GM21786 (cell line): ENCODE measurements around the gene FZD4.

Experiments used
- ATAC-seq: cut with Tn5 transposase; IDR thresholded peaks from one replicate; pipeline ENCODE4 v1.9.1; 2021; ENCODE audit not compliant: unreplicated experiment

Gene FZD4

GRCh38 chr11:86914865-86915519, 40.2 kb downstream of the FZD4 start:
- ATAC-seq: no peak

GRCh38 chr11:86912238-86912637, 43.0 kb downstream of the FZD4 start:
- no peak for ATAC-seq

- ATAC-seq: no peak
These were observed 44.6 kb downstream of the FZD4 start for GRCh38 chr11:86910592-86910991.

- ATAC-seq: no peak
These were observed 49.0 kb downstream of the FZD4 start for GRCh38 chr11:86906198-86906597.

- no peak for ATAC-seq
These were observed 49.9 kb downstream of the FZD4 start for GRCh38 chr11:86905252-86905651.

GRCh38 chr11:86904001-86904400, 51.2 kb downstream of the FZD4 start:
- no peak for ATAC-seq

DNA sequence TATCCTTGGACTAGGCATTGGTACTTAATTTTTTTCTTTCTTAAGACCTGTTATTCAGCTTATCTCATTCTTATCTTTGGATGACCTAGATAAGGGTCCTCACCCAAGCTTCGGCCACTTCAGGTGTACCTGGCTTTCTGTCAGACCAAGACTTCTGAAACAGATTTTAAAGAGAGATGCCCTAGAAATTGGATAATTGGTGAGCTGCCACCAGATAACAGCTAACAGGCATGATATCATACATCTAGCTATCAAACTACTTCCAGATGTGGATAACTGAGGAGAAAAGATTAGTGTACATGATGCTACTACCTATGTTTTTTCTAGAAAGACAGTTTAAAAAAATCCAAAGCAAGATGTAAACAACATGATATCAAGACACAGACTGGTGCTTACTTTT, 52.9 kb downstream of the FZD4 start:
- no peak for ATAC-seq

DNA sequence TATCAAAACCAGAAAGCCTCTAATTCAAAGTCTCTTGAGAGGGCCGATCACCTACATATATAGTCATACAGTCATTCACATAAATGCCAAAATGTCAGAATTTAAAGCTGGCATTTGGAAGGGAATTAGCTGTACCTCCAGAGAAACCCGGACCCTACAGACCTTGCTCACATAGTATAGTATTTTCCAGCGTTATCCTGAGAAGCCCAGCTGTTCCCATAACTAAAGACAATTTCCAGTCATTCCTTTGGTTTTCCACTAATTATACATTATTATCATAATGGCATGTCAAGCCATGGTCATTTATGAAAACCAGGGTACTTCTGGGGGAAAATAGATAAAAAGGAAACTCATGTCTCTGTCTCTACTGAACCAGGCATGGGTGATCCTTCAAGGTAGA, 53.6 kb downstream of the FZD4 start:
- no peak for ATAC-seq

GRCh38 chr11:86900162-86900561, 55.0 kb downstream of the FZD4 start:
- ATAC-seq: no peak

DNA sequence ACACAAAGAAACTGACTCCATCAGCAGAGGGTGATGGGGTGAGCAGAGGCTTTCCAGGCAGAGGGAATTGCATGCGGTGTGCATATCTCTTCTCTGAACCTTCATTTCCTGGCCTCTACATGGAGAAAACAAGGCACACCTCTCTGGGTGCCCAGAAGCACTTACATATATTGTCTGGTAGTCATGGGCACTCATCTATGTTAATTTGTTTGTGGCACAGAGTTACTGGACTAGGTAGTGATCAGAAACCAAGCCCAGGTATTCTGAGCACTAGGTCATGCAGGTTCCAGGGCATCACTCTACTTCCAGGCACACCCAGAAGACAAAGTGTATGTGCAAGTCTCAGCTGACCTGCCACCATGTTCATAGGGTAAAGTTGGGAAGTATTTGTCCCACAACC, 56.5 kb downstream of the FZD4 start:
- no peak for ATAC-seq

- no peak for ATAC-seq
These were observed 58.8 kb downstream of the FZD4 start for GRCh38 chr11:86896441-86896841.
